ENCODE data around the gene SLC25A11. TPM values are rescaled to one million over a fixed set of nuclear protein-coding genes. Genes with fewer than 3 reads are reported as not detected.
A peak's percentile ranks its signal among the peaks of the same experiment; 100 is the strongest.

The SLC25A11 gene
- total and polyA plus RNA-seq, 2 donors (not counting 1 experiment from before 2014, with no cell fraction given), result 32.3 to 44.4 TPM

GRCh38 chr17:4903051-4903818 lies 36.6 kb downstream of the SLC25A11 start, which contains the start of gene CHRNE:
Gene CHRNE, minus strand, starts transcription at chr17:4903098. Its CDS starts 35 bp downstream, at chr17:4903063.
- Histone ChIP-seq H3K27ac (ENCODE audit: low read length in 2 of 2) (peak within 1 kb of the TSS in 1 of 2 donors; percentile 22), H3K4me1 (ENCODE audit: control insufficient read depth in 2 of 2, insufficient read depth in 2 of 2, low read length in 2 of 2) (peaks cover 45 to 53% of the 10 kb centered on the region in 2 donors), H3K79me2 (ENCODE audit: control insufficient read depth, insufficient read depth, low read length) (no peaks in the 10 kb centered on the region), H4K20me1 (ENCODE audit: control insufficient read depth, insufficient read depth, low read length, poor library complexity, severe bottlenecking) (no peaks in the 10 kb centered on the region), H2AFZ (ENCODE audit: insufficient read depth, low read depth, low read length, poor library complexity, severe bottlenecking) (no peak within 1 kb of the TSS), H3K27me3 (replicated peaks in 1 of 4; ENCODE audit: control extremely low read depth in 1 of 4, control insufficient read depth in 3 of 4, insufficient read depth in 4 of 4, low read length in 3 of 4) (peaks cover 0 to 29% (median 10%) of the 10 kb centered on the region in 4 experiments), H3K36me3 (replicated peaks in 1 of 2; ENCODE audit: control extremely low read depth in 1 of 2, control insufficient read depth in 1 of 2, extremely low read depth in 1 of 2, insufficient read depth in 2 of 2, low read length in 1 of 2) (no peaks in the 10 kb centered on the region), H3K4me3 (ENCODE audit: control extremely low read depth in 1 of 5, extremely low read depth in 1 of 5, insufficient read depth in 1 of 5, low read depth in 2 of 5, low read length in 4 of 5) (peak within 1 kb of the TSS in 1 of 5 experiments; percentile 38), H3K4me2 (replicated peaks; ENCODE audit: low read depth, low read length, poor library complexity, severe bottlenecking) (peak within 1 kb of the TSS; percentile 98), H3K9ac (ENCODE audit: low read length) (no peak within 1 kb of the TSS), H3K9me3 (ENCODE audit: control extremely low read depth in 1 of 3, control insufficient read depth in 2 of 3, insufficient read depth in 1 of 3, low read length in 2 of 3) (peaks cover 0 to 25% (median 0%) of the 10 kb centered on the region in 3 donors)
- ATAC-seq (ENCODE audit: low read depth) (peak; percentile 38), DNase-seq (peak; percentile 87)
- TF ChIP-seq EZH2 (IDR thresholded peaks at IDR 0.05; ENCODE audit: borderline replicate concordance, insufficient read depth, low read depth, low read length, poor library complexity, severe bottlenecking) (no peak), CTCF (IDR thresholded peaks at IDR 0.05) (peak; percentile 83)
- Mint-ChIP-seq H3K27me3 (peaks cover 7% of the 10 kb centered on the region), H3K4me1 (peaks cover 45% of the 10 kb centered on the region), H3K27ac (peak within 1 kb of the TSS; percentile 82), H3K9me3 (ENCODE audit: insufficient read depth) (no peaks in the 10 kb centered on the region), H3K4me3 (peak within 1 kb of the TSS; percentile 72)
- POLR2A ChIA-PET, result interaction anchor here (0.5 to 2.0 kb wide), 4 partner anchors 37 to 183 kb away, joined by 3 to 7 read pairs (median 5); partner anchors contain the start of genes RNF167, SLC25A11 and SPAG7
- 0% methylated on average over 8 of the region's 10 CpGs for WGBS (ENCODE audit: insufficient coverage)
- intact Hi-C loops (cut with micrococcal nuclease), result loop anchor here (1.0 to 5.0 kb wide), 2 partner anchors 193 to 336 kb away; partner anchors contain the start of gene ARRB2
- CTCF ChIA-PET, result interaction anchor here (0.6 to 4.0 kb wide), 24 partner anchors 10 to 705 kb away, joined by 3 to 15 read pairs (median 4); partner anchors contain the start of genes GLTPD2, RNF167, SLC25A11 and SPAG7

Data from B cell (primary cell).